H1 (cell line): ENCODE data around the gene CPSF4L. TPM values are rescaled to one million over a fixed set of nuclear protein-coding genes. Genes with fewer than 3 reads are reported as not detected.

ENCODE experiments used
- CTCF ChIA-PET: fragments of 300-600 bp; sonication (Branson Sonifier 250); formaldehyde crosslinking; loops from one replicate; lab custom pipeline; 2021; ENCODE audit not compliant: partially characterized antibody; lab: Charles Lee
- POLR2A ChIA-PET: fragments of 300-600 bp; sonication (Branson Sonifier 250); formaldehyde crosslinking; loops from one replicate; lab custom pipeline; 2021; ENCODE audit warnings: inconsistent platforms; ENCODE audit not compliant: partially characterized antibody; lab: Charles Lee
- DNase-seq, 2 experiments: peaks; one replicate each; pipeline versions ENCODE4 v3.0.0 to v3.0.0-alpha.2; 2010 to 2022; ENCODE audit warnings: low spot score in 2 of 2, low read depth in 1 of 2, mixed read lengths in 1 of 2
- FAIRE-seq: peaks from 2 replicates; lab custom pipeline; 2011; peaks lifted over from hg19 to GRCh38; lab: Jason Lieb, UNC
- H2AFZ ChIP-seq: 2 replicates; pipeline ENCODE4 v1.8.1; 2012; ENCODE audit warnings: low read length, inconsistent platforms
- H2AK5ac ChIP-seq: 2 replicates; pipeline ENCODE4 v1.6.1; 2013; ENCODE audit warnings: low read depth, low read length
- H2BK120ac ChIP-seq: replicated peaks from 2 replicates; pipeline ENCODE3; 2013; ENCODE audit warnings: low read depth, low read length, inconsistent platforms
- H2BK12ac ChIP-seq: 2 replicates; pipeline ENCODE4 v1.6.1; 2013; ENCODE audit warnings: low read depth, low read length
- H2BK15ac ChIP-seq: 2 replicates; pipeline ENCODE4 v1.6.1; 2013; ENCODE audit warnings: low read length
- H2BK20ac ChIP-seq: 2 replicates; pipeline ENCODE4 v1.6.1; 2013; ENCODE audit warnings: low read length
- H2BK5ac ChIP-seq: 2 replicates; pipeline ENCODE4 v1.6.1; 2013; ENCODE audit warnings: low read depth, low read length
- H3K14ac ChIP-seq: 2 replicates; pipeline ENCODE4 v1.6.1; 2013; ENCODE audit warnings: inconsistent platforms; ENCODE audit not compliant: insufficient read length
- H3K18ac ChIP-seq: 2 replicates; pipeline ENCODE4 v1.6.1; 2013; ENCODE audit warnings: low read length; ENCODE audit errors: extremely low read depth
- H3K23ac ChIP-seq: 2 replicates; pipeline ENCODE4 v1.6.1; 2013; ENCODE audit warnings: inconsistent platforms; ENCODE audit not compliant: insufficient read length
- H3K23me2 ChIP-seq: 2 replicates; pipeline ENCODE4 v1.6.1; 2013; ENCODE audit warnings: low read depth, low read length
- H3K27ac ChIP-seq: 2 replicates; pipeline ENCODE4 v1.6.1; 2011; ENCODE audit warnings: low read depth, low read length, inconsistent platforms
- H3K27me3 ChIP-seq, 4 experiments: replicated peaks in 1 of 4; 1 replicate in 1 of 4; 2 replicates in 3 of 4; pipeline versions ENCODE4 v1.6.1 to v1.8.1; 2011 to 2013; ENCODE audit warnings: low read length in 3 of 4, mild to moderate bottlenecking in 3 of 4, inconsistent platforms in 2 of 4, mixed read lengths in 2 of 4, moderate library complexity in 1 of 4; ENCODE audit not compliant: control insufficient read depth in 3 of 4, insufficient read depth in 3 of 4; ENCODE audit errors: extremely low read depth in 1 of 4
- H3K36me3 ChIP-seq, 4 experiments: 2 replicates each; pipeline versions ENCODE4 v1.6.1 to v1.8.1; 2011 to 2013; ENCODE audit warnings: mild to moderate bottlenecking in 4 of 4, low read length in 3 of 4, moderate library complexity in 2 of 4, control low read depth in 1 of 4, inconsistent platforms in 1 of 4; ENCODE audit not compliant: insufficient read depth in 4 of 4, control insufficient read depth in 2 of 4
- H3K4ac ChIP-seq: replicated peaks from 2 replicates; pipeline ENCODE3; 2013; ENCODE audit warnings: low read length, low read depth, mixed read lengths, inconsistent platforms; ENCODE audit not compliant: insufficient read length
- H3K4me1 ChIP-seq, 4 experiments: replicated peaks in 1 of 4; 1 replicate in 1 of 4; 2 replicates in 3 of 4; pipeline versions ENCODE4 v1.6.1 to v1.8.1; 2011 to 2013; ENCODE audit warnings: low read length in 3 of 4, inconsistent platforms in 2 of 4, mixed read lengths in 1 of 4; ENCODE audit not compliant: insufficient read depth in 4 of 4, control insufficient read depth in 3 of 4
- H3K4me2 ChIP-seq, 2 experiments: 2 replicates each; pipeline versions ENCODE4 v1.6.1 to v1.8.1; 2011 to 2013; ENCODE audit warnings: low read depth in 2 of 2, low read length in 2 of 2, control low read depth in 1 of 2, inconsistent platforms in 1 of 2, mild to moderate bottlenecking in 1 of 2; ENCODE audit not compliant: insufficient read depth in 1 of 2
- H3K4me3 ChIP-seq, 4 experiments: fragments of 200-600, 300-600 bp in 1 of 4; sonication (generic), shearing (Covaris generic), sonication (Bioruptor Twin) in 1 of 4; 2 replicates each; pipeline versions ENCODE4 v1.5.1 to v1.8.1; 2011 to 2016; ENCODE audit warnings: low read length in 4 of 4, low read depth in 3 of 4, control low read depth in 2 of 4, inconsistent platforms in 2 of 4, mild to moderate bottlenecking in 2 of 4, mixed read lengths in 1 of 4, moderate library complexity in 1 of 4; ENCODE audit not compliant: insufficient read depth in 2 of 4; ENCODE audit errors: extremely low read depth in 1 of 4
- H3K56ac ChIP-seq: replicated peaks from 2 replicates; pipeline ENCODE3; 2013; ENCODE audit warnings: low read depth, mild to moderate bottlenecking, mixed read lengths, low read length, inconsistent platforms; ENCODE audit not compliant: insufficient read length
- H3K79me1 ChIP-seq: 2 replicates; pipeline ENCODE4 v1.6.1; 2013; ENCODE audit warnings: low read depth, low read length, control low read depth
- H3K79me2 ChIP-seq, 2 experiments: 2 replicates each; pipeline versions ENCODE4 v1.6.1 to v1.8.1; 2012 to 2013; ENCODE audit warnings: low read length in 2 of 2, mild to moderate bottlenecking in 2 of 2, inconsistent platforms in 1 of 2; ENCODE audit not compliant: insufficient read depth in 2 of 2, control insufficient read depth in 1 of 2
- H3K9ac ChIP-seq, 4 experiments: replicated peaks in 1 of 4; 1 replicate in 1 of 4; 2 replicates in 3 of 4; pipeline versions ENCODE4 v1.6.1 to v1.8.1; 2011 to 2013; ENCODE audit warnings: low read depth in 3 of 4, low read length in 3 of 4, control low read depth in 2 of 4, mild to moderate bottlenecking in 2 of 4, moderate library complexity in 2 of 4, inconsistent platforms in 1 of 4; ENCODE audit errors: extremely low read depth in 1 of 4
- H3K9me3 ChIP-seq, 2 experiments: 2 replicates each; pipeline versions ENCODE4 v1.6.1 to v1.8.1; 2012 to 2013; ENCODE audit warnings: mild to moderate bottlenecking in 2 of 2, moderate library complexity in 2 of 2, control low read depth in 1 of 2, inconsistent platforms in 1 of 2, low read depth in 1 of 2, low read length in 1 of 2, mixed read lengths in 1 of 2; ENCODE audit not compliant: insufficient read depth in 2 of 2
- H4K20me1 ChIP-seq, 2 experiments: replicated peaks in 1 of 2; 2 replicates each; pipeline versions ENCODE3 to v1.8.1; 2011 to 2013; ENCODE audit warnings: inconsistent platforms in 2 of 2, low read length in 2 of 2, mild to moderate bottlenecking in 1 of 2; ENCODE audit not compliant: insufficient read depth in 2 of 2, control insufficient read depth in 1 of 2
- H4K5ac ChIP-seq: 2 replicates; pipeline ENCODE4 v1.6.1; 2013; ENCODE audit warnings: low read length, low read depth, mixed read lengths, inconsistent platforms; ENCODE audit not compliant: insufficient read length
- H4K8ac ChIP-seq: 2 replicates; pipeline ENCODE4 v1.8.0; 2013; ENCODE audit warnings: mild to moderate bottlenecking, moderate library complexity, low read length, inconsistent platforms; ENCODE audit not compliant: insufficient read depth; ENCODE audit errors: extremely low read depth
- H4K91ac ChIP-seq: replicated peaks from 2 replicates; pipeline ENCODE3; 2013; ENCODE audit warnings: low read length, mixed read lengths, inconsistent platforms; ENCODE audit not compliant: insufficient read length
- BACH1 ChIP-seq: IDR thresholded peaks from 2 replicates; pipeline ENCODE4 v1.6.1; 2012; ENCODE audit warnings: low read length, improper control_type of control experiment
- CEBPB ChIP-seq: IDR thresholded peaks from 2 replicates; pipeline ENCODE4 v1.6.1; 2012; ENCODE audit warnings: low read depth, low read length
- EZH2 ChIP-seq: fragments of 200-600 bp; sonication (generic); IDR thresholded peaks from 2 replicates; pipeline ENCODE4 v1.7.1; 2012; ENCODE audit warnings: low read depth, mild to moderate bottlenecking, moderate library complexity, low read length, inconsistent platforms; ENCODE audit not compliant: severe bottlenecking
- SIN3A ChIP-seq, 2 experiments: IDR thresholded peaks in 1 of 2; conservative IDR thresholded peaks in 1 of 2; 2 replicates each; pipeline ENCODE4 v1.6.1; 2011 to 2012; ENCODE audit warnings: low read length in 2 of 2, improper control_type of control experiment in 1 of 2, low read depth in 1 of 2, mild to moderate bottlenecking in 1 of 2
- WGBS, 2 experiments: shearing (Covaris generic) in 1 of 2; methylation state at CpG; one replicate each; pipeline versions ENCODE4 v1.1.6 to v1.1.7; 2013 to 2015; ENCODE audit warnings: low lambda C conversion rate in 2 of 2, mixed read lengths in 2 of 2, inconsistent platforms in 1 of 2, low coverage in 1 of 2, missing lambda C conversion rate in 1 of 2; ENCODE audit not compliant: insufficient replicate concordance in 2 of 2, insufficient coverage in 1 of 2, insufficient read length in 1 of 2; ENCODE audit errors: extremely low coverage in 1 of 2, missing lambda C conversion rate in 1 of 2; 5-methylcytosine and 5-hydroxymethylcytosine counted together
- polyA plus RNA-seq, 7 experiments: library from polyadenylated mRNA; depleted of rRNA in 3 of 7; stranded (reverse) in 5 of 7; unstranded in 2 of 7; fragments of >200 nt in 5 of 7; fragments of 200-250 nt in 2 of 7; gene quantifications; 1 replicate in 5 of 7; 2 replicates in 1 of 7; 4 replicates in 1 of 7; pipeline versions ENCODE4 v1.2.1 to v1.2.3, GENCODE V29; 2011 to 2013; ENCODE audit warnings: missing spikeins in 2 of 7, mixed read lengths in 2 of 7
- total RNA-seq: library from RNA; stranded (reverse); fragmentation: NEBNext Ultra II Directional; extraction: Animal tissue kit (Norgen Biotek cat#: 25700); gene quantifications from 2 replicates; pipeline ENCODE4 v1.2.1, GENCODE V29; 2021

CPSF4L gene
- total and polyA plus RNA-seq, 2 of the 8 experiments (the other 6 are each of a cell fraction or from before 2014, with no cell fraction given): not detected

DNA sequence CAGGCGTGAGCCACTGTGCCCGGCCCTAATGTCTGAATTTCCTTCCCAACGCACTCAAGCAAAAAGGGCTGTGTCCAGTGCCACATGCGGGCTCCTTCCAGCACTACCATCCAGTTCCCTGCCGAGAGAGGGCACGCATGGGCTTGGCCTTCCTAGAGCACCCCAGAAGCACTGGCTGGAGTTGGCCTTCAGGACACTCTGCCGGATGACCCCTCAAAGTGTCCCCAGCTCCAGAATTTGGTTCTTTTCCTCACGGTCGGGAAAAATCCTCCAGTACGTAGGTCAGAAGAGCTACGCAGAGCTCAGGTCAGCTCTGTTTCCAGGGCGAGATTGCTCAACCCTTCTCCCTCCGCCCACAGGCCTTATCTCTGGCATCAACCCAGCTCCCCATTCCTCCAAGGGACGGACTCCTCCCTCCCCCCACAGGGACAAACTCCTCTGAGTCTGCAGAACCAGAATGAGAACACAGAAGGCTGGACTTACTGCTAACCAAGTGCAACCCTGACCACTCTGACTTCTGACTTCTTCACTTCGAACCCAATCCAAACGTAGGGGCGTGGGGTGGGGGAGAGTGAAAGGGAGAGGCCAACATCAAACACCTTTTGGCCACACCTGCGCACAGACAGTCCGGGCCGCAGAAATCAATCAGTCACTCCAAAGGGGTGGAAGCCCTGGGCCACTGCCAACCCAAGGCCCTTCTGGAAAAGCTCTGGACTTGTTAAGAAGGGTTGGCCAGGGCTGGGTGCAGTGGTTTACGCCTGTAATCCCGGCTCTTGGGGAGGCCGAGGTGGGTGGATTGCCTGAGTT, 46.5 kb upstream of the CPSF4L start:
- H4K8ac ChIP-seq: peak overlapping the region; percentile 26; the same call in 1 of the 2 replicates
- H2BK5ac ChIP-seq: no peak overlapping the region
- H3K27me3 ChIP-seq: peaks cover 0 to 6% (median 2%) of the 10 kb centered on the region in 4 experiments; a peak in 2 of 7 replicates
- H3K9me3 ChIP-seq: no peaks in the 10 kb centered on the region
- H3K4me2 ChIP-seq: no peak overlapping the region; a peak in 1 of 4 replicates
- H3K18ac ChIP-seq: peak overlapping the region; percentile 3
- H3K56ac ChIP-seq: no peak overlapping the region
- no peak overlapping the region for H2AK5ac ChIP-seq
- H2BK20ac ChIP-seq: no peak overlapping the region
- no peak overlapping the region for H4K5ac ChIP-seq
- no peak for FAIRE-seq
- H3K79me2 ChIP-seq: peaks cover 0 to 28% of the 10 kb centered on the region in 2 experiments; a peak in 1 of 4 replicates
- no peak overlapping the region for H4K91ac ChIP-seq
- no peak for DNase-seq
- no peaks in the 10 kb centered on the region for H3K36me3 ChIP-seq
- H3K9ac ChIP-seq: no peak overlapping the region
- no peak overlapping the region for H2BK15ac ChIP-seq
- WGBS, 2 experiments: 84% methylated on average over 23 of the region's 23 CpGs; no CpG with 5 or more reads in 1 of the 2 experiments
- H3K4ac ChIP-seq: no peak overlapping the region
- no peak overlapping the region for H3K23ac ChIP-seq
- H3K23me2 ChIP-seq: peaks cover 16% of the 10 kb centered on the region; the same call in 1 of the 2 replicates
- H3K79me1 ChIP-seq: no peaks in the 10 kb centered on the region; the same call in none of the 2 replicates
- no peak overlapping the region for H3K14ac ChIP-seq
- no peak overlapping the region for H3K4me3 ChIP-seq
- no peak overlapping the region for H2BK120ac ChIP-seq
- H4K20me1 ChIP-seq: peaks cover 0 to 2% of the 10 kb centered on the region in 2 experiments
- no peak overlapping the region for H3K27ac ChIP-seq
- H2AFZ ChIP-seq: no peak overlapping the region
- peaks cover 10 to 35% (median 29%) of the 10 kb centered on the region in 4 experiments for H3K4me1 ChIP-seq
- POLR2A ChIA-PET: interaction anchor here (1.1 kb wide), 1 partner anchor 33 kb away, joined by 3 read pairs; no protein-coding TSS in a partner anchor
- H2BK12ac ChIP-seq: no peak overlapping the region
- CTCF ChIA-PET: interaction anchor here (0.8 to 8.5 kb wide), 11 partner anchors 9 to 80 kb away, joined by 3 to 53 read pairs (median 18); partner anchors contain the start of gene CPSF4L
- TF ChIP-seq CEBPB (no peak), BACH1 (no peak), SIN3A (conservative IDR thresholded peaks at IDR 0.05 in 1 of 2, IDR thresholded peaks at IDR 0.05 in 1 of 2; ENCODE audit: low read depth in 1 of 2, low read length in 2 of 2) (no peak), EZH2 (no peak)
